Activated T-helper 2 cell treated with anti-CD3 and anti-CD28 coated beads, Interferon-gamma antibody, Interleukin-2, Interleukin-4, amounts not matched to agents 10 μg/mL and 5 μg/mL and 100 μg/mL, durations not matched to agents 14 hours and 24 hours and 36 hours (primary cell): ENCODE data around the gene SLC25A23. TPM values are rescaled to one million over a fixed set of nuclear protein-coding genes. Genes with fewer than 3 reads are reported as not detected.
A peak's percentile ranks its signal among the peaks of the same experiment; 100 is the strongest.

ENCODE experiments used
- DNase-seq: peaks from one replicate; pipeline ENCODE4 v3.0.0; 2021; ENCODE audit warnings: low spot score
- H3K27ac Mint-ChIP-seq: one replicate; pipeline ENCODE4 v1.8.0; 2021; ENCODE audit warnings: mixed read lengths
- H3K27me3 Mint-ChIP-seq: one replicate; pipeline ENCODE4 v1.8.0; 2021; ENCODE audit warnings: low read depth, mixed read lengths
- H3K36me3 Mint-ChIP-seq: one replicate; pipeline ENCODE4 v1.8.0; 2021; ENCODE audit warnings: low read depth, mixed read lengths
- H3K4me1 Mint-ChIP-seq: one replicate; pipeline ENCODE4 v1.8.0; 2021; ENCODE audit warnings: low read depth, mixed read lengths
- H3K4me3 Mint-ChIP-seq: one replicate; pipeline ENCODE4 v1.8.0; 2021; ENCODE audit warnings: low read depth, mild to moderate bottlenecking, moderate library complexity, mixed read lengths
- H3K9me3 Mint-ChIP-seq: one replicate; pipeline ENCODE4 v1.8.0; 2021; ENCODE audit warnings: mixed read lengths
- intact Hi-C: fragments of 100-400 bp; cut with micrococcal nuclease; formaldehyde crosslinking; loops from one replicate; pipeline ENCODE4 v1.15.1; 2023
- total RNA-seq: library from RNA; stranded (reverse); gene quantifications from 2 replicates; pipeline ENCODE4 v1.2.3, GENCODE V29; 2022

Gene SLC25A23
- total RNA-seq, 1 donor from 2014 or later, result 20.1 TPM

GRCh38 chr19:6491802-6492592 lies 32.4 kb upstream of the SLC25A23 start:
- no peaks in the 10 kb centered on the region for H3K36me3 Mint-ChIP-seq
- intact Hi-C loops, result no loop called here

GRCh38 chr19:6490134-6490533 lies 30.5 kb upstream of the SLC25A23 start:
- Mint-ChIP-seq H3K9me3 (peaks cover 4% of the 10 kb centered on the region), H3K27me3 (no peaks in the 10 kb centered on the region), H3K36me3 (no peaks in the 10 kb centered on the region), H3K27ac (peak overlapping the region; percentile 83), H3K4me3 (peak overlapping the region; percentile 53), H3K4me1 (peaks cover 14% of the 10 kb centered on the region)
- intact Hi-C loops, result no loop called here
- DNase-seq, result no peak

More at GRCh38 chr19:6491802-6492592, 32.4 kb upstream of the SLC25A23 start:
- Mint-ChIP-seq H3K27me3 (no peaks in the 10 kb centered on the region), H3K27ac (no peak overlapping the region), H3K4me1 (peaks cover 14% of the 10 kb centered on the region), H3K4me3 (no peak overlapping the region), H3K9me3 (peaks cover 4% of the 10 kb centered on the region)
- DNase-seq, result no peak

DNA sequence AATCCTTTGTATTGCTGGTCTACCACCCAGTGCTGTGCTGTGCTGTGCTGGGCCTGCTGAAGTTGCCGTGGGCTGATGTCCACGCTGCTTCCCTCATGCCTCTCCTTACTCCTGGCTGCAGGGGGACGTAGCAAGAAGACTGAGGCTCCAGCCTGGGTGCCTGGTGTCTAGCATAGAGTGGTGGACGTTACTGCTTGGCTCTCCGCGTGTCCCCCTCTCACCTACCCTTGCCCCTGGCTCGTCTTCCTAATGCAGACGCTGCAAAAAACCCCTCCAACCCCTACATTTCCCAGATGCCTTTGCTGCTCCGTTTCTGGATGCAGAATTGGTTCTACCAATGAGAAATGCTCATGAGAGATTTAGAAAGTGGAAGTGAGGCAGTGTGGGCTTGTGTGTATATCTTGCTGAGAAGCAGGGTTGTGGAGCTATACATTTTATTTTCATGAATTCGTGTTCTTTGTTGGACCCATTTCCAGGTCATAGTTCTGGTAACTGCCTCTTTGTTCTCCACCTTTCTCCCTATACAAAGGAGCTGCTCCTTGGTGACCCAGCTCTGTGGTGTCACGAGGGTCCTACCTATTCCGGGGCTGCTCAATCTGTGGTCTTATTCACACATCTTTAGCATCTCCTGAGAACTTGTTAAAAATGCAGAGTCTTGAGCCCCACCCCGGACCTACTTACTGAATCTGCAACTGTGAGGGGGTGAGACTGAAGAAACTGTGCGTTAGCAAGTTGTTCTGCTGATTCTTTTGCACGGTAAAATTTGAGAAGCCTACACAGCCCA lies 29.9 kb upstream of the SLC25A23 start:
- DNase-seq, result no peak
- peak overlapping the region; percentile 83 for H3K27ac Mint-ChIP-seq
- intact Hi-C loops, result no loop called here
- H3K27me3 Mint-ChIP-seq, result no peaks in the 10 kb centered on the region
- H3K4me1 Mint-ChIP-seq, result peaks cover 14% of the 10 kb centered on the region
- peaks cover 4% of the 10 kb centered on the region for H3K9me3 Mint-ChIP-seq
- no peaks in the 10 kb centered on the region for H3K36me3 Mint-ChIP-seq
- H3K4me3 Mint-ChIP-seq, result peak overlapping the region; percentile 53

- Mint-ChIP-seq H3K9me3 (no peaks in the 10 kb centered on the region), H3K27ac (no peak overlapping the region), H3K4me3 (no peak overlapping the region), H3K36me3 (peaks cover 8% of the 10 kb centered on the region), H3K27me3 (no peaks in the 10 kb centered on the region), H3K4me1 (peaks cover 27% of the 10 kb centered on the region)
- intact Hi-C loops, result no loop called here
- DNase-seq, result no peak
These were observed 25.2 kb upstream of the SLC25A23 start for GRCh38 chr19:6484831-6485230.

- intact Hi-C loops, result no loop called here
- DNase-seq, result no peak
- H3K27me3 Mint-ChIP-seq, result no peaks in the 10 kb centered on the region
- no peak overlapping the region for H3K27ac Mint-ChIP-seq
- peaks cover 21% of the 10 kb centered on the region for H3K4me1 Mint-ChIP-seq
- no peaks in the 10 kb centered on the region for H3K9me3 Mint-ChIP-seq
- no peak overlapping the region for H3K4me3 Mint-ChIP-seq
- H3K36me3 Mint-ChIP-seq, result peaks cover 8% of the 10 kb centered on the region
These were observed 24.6 kb upstream of the SLC25A23 start for GRCh38 chr19:6484230-6484629.

GRCh38 chr19:6483235-6483634 lies 23.6 kb upstream of the SLC25A23 start:
- Mint-ChIP-seq H3K27ac (peak overlapping the region; percentile 1), H3K36me3 (peaks cover 8% of the 10 kb centered on the region), H3K9me3 (no peaks in the 10 kb centered on the region), H3K4me3 (no peak overlapping the region), H3K27me3 (no peaks in the 10 kb centered on the region), H3K4me1 (peaks cover 19% of the 10 kb centered on the region)
- intact Hi-C loops, result no loop called here
- DNase-seq, result no peak

DNA sequence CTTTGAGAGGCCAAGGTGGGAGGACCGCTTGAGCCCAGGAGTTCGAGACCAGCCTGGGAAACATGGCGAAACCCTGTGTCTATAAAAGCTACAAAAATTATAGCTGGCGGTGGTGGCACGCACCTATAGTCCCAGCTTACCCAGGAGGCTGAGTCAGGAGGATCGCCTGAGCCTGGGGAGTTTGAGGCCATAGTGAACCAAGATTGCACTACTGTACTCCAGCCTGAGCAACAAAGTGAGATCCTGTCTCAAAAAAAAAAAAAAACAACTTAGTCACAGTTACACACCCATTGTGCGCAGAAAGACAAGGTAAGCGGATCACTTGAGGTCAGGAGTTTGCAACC lies 22.7 kb upstream of the SLC25A23 start:
- DNase-seq, result no peak
- intact Hi-C loops, result no loop called here
- Mint-ChIP-seq H3K4me3 (peak overlapping the region; percentile 91), H3K9me3 (no peaks in the 10 kb centered on the region), H3K27me3 (no peaks in the 10 kb centered on the region), H3K27ac (peak overlapping the region; percentile 91), H3K36me3 (peaks cover 8% of the 10 kb centered on the region), H3K4me1 (peaks cover 19% of the 10 kb centered on the region)

- no peaks in the 10 kb centered on the region for H3K9me3 Mint-ChIP-seq
- H3K27ac Mint-ChIP-seq, result peak within 1 kb of the TSS; percentile 91
- no peaks in the 10 kb centered on the region for H3K27me3 Mint-ChIP-seq
- DNase-seq, result peak; percentile 60
- peaks cover 19% of the 10 kb centered on the region for H3K4me1 Mint-ChIP-seq
- H3K4me3 Mint-ChIP-seq, result peak within 1 kb of the TSS; percentile 91
- peaks cover 8% of the 10 kb centered on the region for H3K36me3 Mint-ChIP-seq
- intact Hi-C loops, result no loop called here
These were observed 22.1 kb upstream of the SLC25A23 start, which contains the start of gene DENND1C for GRCh38 chr19:6481541-6482342. TSS of gene DENND1C (minus strand) at chr19:6481787. CDS start at chr19:6481695, 92 bp downstream.

GRCh38 chr19:6480848-6481415 lies 21.3 kb upstream of the SLC25A23 start:
- DNase-seq, result no peak
- H3K27ac Mint-ChIP-seq, result peak overlapping the region; percentile 91
- peaks cover 19% of the 10 kb centered on the region for H3K4me1 Mint-ChIP-seq
- peak overlapping the region; percentile 91 for H3K4me3 Mint-ChIP-seq
- H3K9me3 Mint-ChIP-seq, result no peaks in the 10 kb centered on the region
- H3K27me3 Mint-ChIP-seq, result no peaks in the 10 kb centered on the region
- peaks cover 13% of the 10 kb centered on the region for H3K36me3 Mint-ChIP-seq
- intact Hi-C loops, result no loop called here

GRCh38 chr19:6479836-6480398 lies 20.3 kb upstream of the SLC25A23 start:
- intact Hi-C loops, result no loop called here
- Mint-ChIP-seq H3K4me1 (peaks cover 19% of the 10 kb centered on the region), H3K9me3 (no peaks in the 10 kb centered on the region), H3K27ac (peak overlapping the region; percentile 91), H3K4me3 (peak overlapping the region; percentile 91), H3K36me3 (peaks cover 18% of the 10 kb centered on the region), H3K27me3 (no peaks in the 10 kb centered on the region)
- no peak for DNase-seq

DNA sequence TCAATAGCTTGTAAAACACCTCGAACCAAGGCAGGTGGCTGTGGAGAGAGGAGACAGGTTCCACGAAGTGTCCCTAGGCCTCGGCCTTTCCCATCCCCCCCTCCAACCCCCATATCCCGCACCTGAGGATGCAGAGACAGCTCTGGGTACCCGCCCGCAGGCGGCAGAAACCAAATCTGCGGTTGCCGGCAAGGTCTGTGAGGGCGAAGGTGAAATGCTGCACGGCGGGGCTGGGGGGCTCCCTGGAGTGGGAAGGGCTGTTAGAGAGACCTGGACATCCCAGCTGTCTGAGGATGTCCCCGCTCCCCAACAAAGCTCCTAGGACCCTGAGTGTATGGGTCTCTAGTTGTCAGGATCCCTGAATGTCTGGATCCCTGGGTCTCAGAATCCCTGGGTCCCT lies 19.2 kb upstream of the SLC25A23 start:
- Mint-ChIP-seq H3K4me1 (peaks cover 19% of the 10 kb centered on the region), H3K27ac (no peak overlapping the region), H3K9me3 (no peaks in the 10 kb centered on the region), H3K27me3 (no peaks in the 10 kb centered on the region), H3K36me3 (peaks cover 23% of the 10 kb centered on the region), H3K4me3 (no peak overlapping the region)
- intact Hi-C loops, result no loop called here
- no peak for DNase-seq

GRCh38 chr19:6476896-6477431 lies 17.4 kb upstream of the SLC25A23 start:
- Mint-ChIP-seq H3K27ac (no peak overlapping the region), H3K4me1 (peaks cover 14% of the 10 kb centered on the region), H3K27me3 (no peaks in the 10 kb centered on the region), H3K9me3 (no peaks in the 10 kb centered on the region), H3K4me3 (no peak overlapping the region), H3K36me3 (peaks cover 30% of the 10 kb centered on the region)
- no peak for DNase-seq
- intact Hi-C loops, result no loop called here
